HEK293 (cell line): ENCODE measurements around the gene KLK15.

Experiments
- CTCF ChIA-PET: fragments of 350-600 bp; formaldehyde crosslinking; extraction: SDS; loops from one replicate; lab custom pipeline; 2021; ENCODE audit warnings: antibody characterized with exemption; lab: Yijun Ruan, JAX
- POLR2A ChIA-PET: fragments of 300-600 bp; formaldehyde crosslinking; extraction: SDS; loops from one replicate; lab custom pipeline; 2020; ENCODE audit warnings: antibody characterized with exemption, inconsistent platforms; lab: Yijun Ruan, JAX
- H3K27ac ChIP-seq: fragments of 200-500 bp; sonication (Bioruptor generic); 2 replicates; pipeline ENCODE4 v1.5.1; 2014; ENCODE audit warnings: low read depth, low read length, control low read depth, inconsistent platforms; ENCODE audit errors: extremely low read depth
- H3K36me3 ChIP-seq, 2 experiments: fragments of 200-500 bp in 1 of 2; sonication (Bioruptor generic) in 1 of 2; 1 replicate in 1 of 2; 2 replicates in 1 of 2; pipeline ENCODE4 v1.5.1; 2014 to 2017; ENCODE audit warnings: inconsistent platforms in 2 of 2, low read length in 2 of 2; ENCODE audit not compliant: control insufficient read depth in 2 of 2, insufficient read depth in 1 of 2
- H3K4me1 ChIP-seq: fragments of 200-500 bp; sonication (Bioruptor generic); 2 replicates; pipeline ENCODE4 v1.5.1; 2014; ENCODE audit warnings: mild to moderate bottlenecking, low read length, inconsistent platforms; ENCODE audit not compliant: control insufficient read depth, insufficient read depth
- H3K4me3 ChIP-seq: 2 replicates; pipeline ENCODE4 v1.5.1; 2011; ENCODE audit warnings: low read depth, mild to moderate bottlenecking, control low read depth, low read length, moderate library complexity
- H3K9me3 ChIP-seq: fragments of 200-500 bp; sonication (Bioruptor generic); 2 replicates; pipeline ENCODE4 v1.5.1; 2014; ENCODE audit warnings: low read depth, low read length, inconsistent platforms; ENCODE audit not compliant: control insufficient read depth, insufficient read depth
- CTCF ChIP-seq: fragments of 450-650 bp; formaldehyde crosslinking; IDR thresholded peaks from 2 replicates; pipeline ENCODE4 v1.5.1; 2016; ENCODE audit warnings: missing biosample characterization, missing genetic modification characterization
- GLI2 ChIP-seq: fragments of 450-650 bp; formaldehyde crosslinking; IDR thresholded peaks from 2 replicates; pipeline ENCODE4; 2017; ENCODE audit warnings: missing biosample characterization, missing genetic modification characterization, low read depth, borderline replicate concordance
- GLIS2 ChIP-seq: fragments of 450-650 bp; formaldehyde crosslinking; IDR thresholded peaks from 2 replicates; pipeline ENCODE4 v1.5.1; 2016; ENCODE audit warnings: missing biosample characterization, missing genetic modification characterization
- HOXC10 ChIP-seq: sonication (generic); formaldehyde crosslinking; IDR thresholded peaks from 2 replicates; pipeline ENCODE4 v1.8.1; 2023; ENCODE audit warnings: mild to moderate bottlenecking, missing genetic modification reagents
- PATZ1 ChIP-seq: fragments of 450-650 bp; formaldehyde crosslinking; IDR thresholded peaks from 2 replicates; pipeline ENCODE4 v1.5.1; 2016; ENCODE audit warnings: missing biosample characterization, missing genetic modification characterization
- SETDB1 ChIP-seq: IDR thresholded peaks from one replicate; pipeline ENCODE4 v1.6.1; 2017; ENCODE audit warnings: mild to moderate bottlenecking, low read length, moderate library complexity, mixed read lengths; ENCODE audit not compliant: insufficient read length
- ZIC2 ChIP-seq: fragments of 450-650 bp; formaldehyde crosslinking; IDR thresholded peaks from 2 replicates; pipeline ENCODE4 v1.5.1; 2016; ENCODE audit warnings: missing biosample characterization, missing genetic modification characterization
- ZNF157 ChIP-seq: fragments of 450-650 bp; formaldehyde crosslinking; IDR thresholded peaks from 2 replicates; pipeline ENCODE4 v1.5.1; 2016; ENCODE audit warnings: missing biosample characterization, missing genetic modification characterization
- ZNF211 ChIP-seq: fragments of 450-650 bp; formaldehyde crosslinking; IDR thresholded peaks from 2 replicates; pipeline ENCODE4 v1.5.1; 2016; ENCODE audit warnings: low read depth, missing biosample characterization, missing genetic modification characterization
- ZNF266 ChIP-seq: fragments of 450-650 bp; formaldehyde crosslinking; IDR thresholded peaks from 2 replicates; pipeline ENCODE4 v1.5.1; 2016; ENCODE audit warnings: missing biosample characterization, missing genetic modification characterization, low read depth
- ZNF366 ChIP-seq: fragments of 450-650 bp; formaldehyde crosslinking; conservative IDR thresholded peaks from 2 replicates; pipeline ENCODE4 v1.5.1; 2016; ENCODE audit warnings: missing biosample characterization, missing genetic modification characterization
- ZNF473 ChIP-seq: fragments of 450-650 bp; formaldehyde crosslinking; IDR thresholded peaks from 2 replicates; pipeline ENCODE4 v1.5.1; 2017; ENCODE audit warnings: missing biosample characterization, missing genetic modification characterization
- ZNF48 ChIP-seq: fragments of 450-650 bp; formaldehyde crosslinking; IDR thresholded peaks from 2 replicates; pipeline ENCODE4 v1.5.1; 2016; ENCODE audit warnings: missing biosample characterization, missing genetic modification characterization
- ZNF664 ChIP-seq: fragments of 450-650 bp; formaldehyde crosslinking; IDR thresholded peaks from 2 replicates; pipeline ENCODE4 v1.5.1; 2016; ENCODE audit warnings: missing biosample characterization, missing genetic modification characterization
- ZNF776 ChIP-seq: fragments of 450-650 bp; formaldehyde crosslinking; IDR thresholded peaks from 2 replicates; pipeline ENCODE4 v1.5.0; 2017; ENCODE audit warnings: missing biosample characterization, missing genetic modification characterization, borderline replicate concordance
- ZNF791 ChIP-seq: fragments of 450-650 bp; formaldehyde crosslinking; IDR thresholded peaks from 2 replicates; pipeline ENCODE4 v1.5.1; 2016; ENCODE audit warnings: missing biosample characterization, missing genetic modification characterization
- ZSCAN16 ChIP-seq: fragments of 450-650 bp; formaldehyde crosslinking; IDR thresholded peaks from 2 replicates; pipeline ENCODE4 v1.5.1; 2016; ENCODE audit warnings: missing biosample characterization, missing genetic modification characterization
- TF ChIP-seq, protein P1 (sequence below): fragments of 450-650 bp; formaldehyde crosslinking; IDR thresholded peaks from 2 replicates; pipeline ENCODE4 v1.5.1; 2017; ENCODE audit warnings: missing biosample characterization, missing genetic modification characterization
- TF ChIP-seq, protein P2 (sequence below): fragments of 450-650 bp; formaldehyde crosslinking; IDR thresholded peaks from 2 replicates; pipeline ENCODE4 v1.5.1; 2016; ENCODE audit warnings: missing biosample characterization, missing genetic modification characterization

Gene KLK15

DNA sequence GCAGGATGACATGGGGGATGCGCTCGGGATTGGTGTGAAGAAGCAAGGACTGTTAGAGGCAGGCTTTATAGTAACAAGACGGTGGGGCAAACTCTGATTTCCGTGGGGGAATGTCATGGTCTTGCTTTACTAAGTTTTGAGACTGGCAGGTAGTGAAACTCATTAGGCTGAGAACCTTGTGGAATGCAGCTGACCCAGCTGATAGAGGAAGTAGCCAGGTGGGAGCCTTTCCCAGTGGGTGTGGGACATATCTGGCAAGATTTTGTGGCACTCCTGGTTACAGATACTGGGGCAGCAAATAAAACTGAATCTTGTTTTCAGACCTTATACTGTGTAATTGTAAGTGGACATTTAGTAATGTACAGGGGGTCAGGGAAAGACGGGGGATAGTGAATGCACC lies 46.9 kb upstream of the KLK15 start:
- TF ChIP-seq ZNF664 (tag by site-specific recombination) (no peak), ZNF366 (no peak), ZNF157 (tag by site-specific recombination) (no peak), PATZ1 (tag by site-specific recombination) (no peak), HOXC10 (CRISPR knock-in tag) (no peak), GLI2 (tag by site-specific recombination) (no peak), SETDB1 (no peak), ZNF211 (no peak), GLIS2 (tag by site-specific recombination) (no peak), ZNF266 (tag by site-specific recombination) (no peak), ZIC2 (no peak), ZNF473 (tag by site-specific recombination) (no peak), ZNF48 (tag by site-specific recombination) (no peak), ZNF791 (no peak)
- TF ChIP-seq, protein P1, sequence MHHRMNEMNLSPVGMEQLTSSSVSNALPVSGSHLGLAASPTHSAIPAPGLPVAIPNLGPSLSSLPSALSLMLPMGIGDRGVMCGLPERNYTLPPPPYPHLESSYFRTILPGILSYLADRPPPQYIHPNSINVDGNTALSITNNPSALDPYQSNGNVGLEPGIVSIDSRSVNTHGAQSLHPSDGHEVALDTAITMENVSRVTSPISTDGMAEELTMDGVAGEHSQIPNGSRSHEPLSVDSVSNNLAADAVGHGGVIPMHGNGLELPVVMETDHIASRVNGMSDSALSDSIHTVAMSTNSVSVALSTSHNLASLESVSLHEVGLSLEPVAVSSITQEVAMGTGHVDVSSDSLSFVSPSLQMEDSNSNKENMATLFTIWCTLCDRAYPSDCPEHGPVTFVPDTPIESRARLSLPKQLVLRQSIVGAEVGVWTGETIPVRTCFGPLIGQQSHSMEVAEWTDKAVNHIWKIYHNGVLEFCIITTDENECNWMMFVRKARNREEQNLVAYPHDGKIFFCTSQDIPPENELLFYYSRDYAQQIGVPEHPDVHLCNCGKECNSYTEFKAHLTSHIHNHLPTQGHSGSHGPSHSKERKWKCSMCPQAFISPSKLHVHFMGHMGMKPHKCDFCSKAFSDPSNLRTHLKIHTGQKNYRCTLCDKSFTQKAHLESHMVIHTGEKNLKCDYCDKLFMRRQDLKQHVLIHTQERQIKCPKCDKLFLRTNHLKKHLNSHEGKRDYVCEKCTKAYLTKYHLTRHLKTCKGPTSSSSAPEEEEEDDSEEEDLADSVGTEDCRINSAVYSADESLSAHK (tag by site-specific recombination): no peak
- no peaks in the 10 kb centered on the region for H3K36me3 ChIP-seq
- H3K27ac ChIP-seq: no peak overlapping the region
- H3K9me3 ChIP-seq: no peaks in the 10 kb centered on the region
- ChIA-PET POLR2A (no interaction called here), CTCF (no interaction called here)
- H3K4me1 ChIP-seq: no peaks in the 10 kb centered on the region
- no peak overlapping the region for H3K4me3 ChIP-seq

GRCh38 chr19:50878851-50879250 lies 45.5 kb upstream of the KLK15 start:
- Histone ChIP-seq H3K27ac (no peak overlapping the region), H3K9me3 (no peaks in the 10 kb centered on the region), H3K36me3 (no peaks in the 10 kb centered on the region), H3K4me3 (no peak overlapping the region), H3K4me1 (no peaks in the 10 kb centered on the region)
- ChIA-PET CTCF (interaction anchor here (0.6 to 0.9 kb wide), 4 partner anchors 20 to 342 kb away, joined by 3 to 5 read pairs (median 4); no protein-coding TSS in a partner anchor), POLR2A (no interaction called here)
- TF ChIP-seq ZNF776 (tag by site-specific recombination) (no peak), CTCF (no peak), ZSCAN16 (tag by site-specific recombination) (no peak), ZIC2 (no peak)
- TF ChIP-seq, protein P2, sequence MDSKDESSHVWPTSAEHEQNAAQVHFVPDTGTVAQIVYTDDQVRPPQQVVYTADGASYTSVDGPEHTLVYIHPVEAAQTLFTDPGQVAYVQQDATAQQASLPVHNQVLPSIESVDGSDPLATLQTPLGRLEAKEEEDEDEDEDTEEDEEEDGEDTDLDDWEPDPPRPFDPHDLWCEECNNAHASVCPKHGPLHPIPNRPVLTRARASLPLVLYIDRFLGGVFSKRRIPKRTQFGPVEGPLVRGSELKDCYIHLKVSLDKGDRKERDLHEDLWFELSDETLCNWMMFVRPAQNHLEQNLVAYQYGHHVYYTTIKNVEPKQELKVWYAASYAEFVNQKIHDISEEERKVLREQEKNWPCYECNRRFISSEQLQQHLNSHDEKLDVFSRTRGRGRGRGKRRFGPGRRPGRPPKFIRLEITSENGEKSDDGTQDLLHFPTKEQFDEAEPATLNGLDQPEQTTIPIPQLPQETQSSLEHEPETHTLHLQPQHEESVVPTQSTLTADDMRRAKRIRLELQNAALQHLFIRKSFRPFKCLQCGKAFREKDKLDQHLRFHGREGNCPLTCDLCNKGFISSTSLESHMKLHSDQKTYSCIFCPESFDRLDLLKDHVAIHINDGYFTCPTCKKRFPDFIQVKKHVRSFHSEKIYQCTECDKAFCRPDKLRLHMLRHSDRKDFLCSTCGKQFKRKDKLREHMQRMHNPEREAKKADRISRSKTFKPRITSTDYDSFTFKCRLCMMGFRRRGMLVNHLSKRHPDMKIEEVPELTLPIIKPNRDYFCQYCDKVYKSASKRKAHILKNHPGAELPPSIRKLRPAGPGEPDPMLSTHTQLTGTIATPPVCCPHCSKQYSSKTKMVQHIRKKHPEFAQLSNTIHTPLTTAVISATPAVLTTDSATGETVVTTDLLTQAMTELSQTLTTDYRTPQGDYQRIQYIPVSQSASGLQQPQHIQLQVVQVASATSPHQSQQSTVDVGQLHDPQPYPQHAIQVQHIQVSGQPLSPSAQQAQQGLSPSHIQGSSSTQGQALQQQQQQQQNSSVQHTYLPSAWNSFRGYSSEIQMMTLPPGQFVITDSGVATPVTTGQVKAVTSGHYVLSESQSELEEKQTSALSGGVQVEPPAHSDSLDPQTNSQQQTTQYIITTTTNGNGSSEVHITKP (tag by site-specific recombination): no peak
